HEK293 (cell line): ENCODE data around the gene DRAP1.

Source experiments
- CTCF ChIA-PET: fragments of 350-600 bp; formaldehyde crosslinking; extraction: SDS; loops from one replicate; lab custom pipeline; 2021; ENCODE audit warnings: antibody characterized with exemption; lab: Yijun Ruan, JAX
- POLR2A ChIA-PET: fragments of 300-600 bp; formaldehyde crosslinking; extraction: SDS; loops from one replicate; lab custom pipeline; 2020; ENCODE audit warnings: antibody characterized with exemption, inconsistent platforms; lab: Yijun Ruan, JAX
- H3K27ac ChIP-seq: fragments of 200-500 bp; sonication (Bioruptor generic); 2 replicates; pipeline ENCODE4 v1.5.1; 2014; ENCODE audit warnings: low read depth, low read length, control low read depth, inconsistent platforms; ENCODE audit errors: extremely low read depth
- H3K36me3 ChIP-seq, 2 experiments: fragments of 200-500 bp in 1 of 2; sonication (Bioruptor generic) in 1 of 2; 1 replicate in 1 of 2; 2 replicates in 1 of 2; pipeline ENCODE4 v1.5.1; 2014 to 2017; ENCODE audit warnings: inconsistent platforms in 2 of 2, low read length in 2 of 2; ENCODE audit not compliant: control insufficient read depth in 2 of 2, insufficient read depth in 1 of 2
- H3K4me1 ChIP-seq: fragments of 200-500 bp; sonication (Bioruptor generic); 2 replicates; pipeline ENCODE4 v1.5.1; 2014; ENCODE audit warnings: mild to moderate bottlenecking, low read length, inconsistent platforms; ENCODE audit not compliant: control insufficient read depth, insufficient read depth
- H3K4me3 ChIP-seq: 2 replicates; pipeline ENCODE4 v1.5.1; 2011; ENCODE audit warnings: low read depth, mild to moderate bottlenecking, control low read depth, low read length, moderate library complexity
- H3K9me3 ChIP-seq: fragments of 200-500 bp; sonication (Bioruptor generic); 2 replicates; pipeline ENCODE4 v1.5.1; 2014; ENCODE audit warnings: low read depth, low read length, inconsistent platforms; ENCODE audit not compliant: control insufficient read depth, insufficient read depth
- FEZF1 ChIP-seq: fragments of 450-650 bp; formaldehyde crosslinking; IDR thresholded peaks from 2 replicates; pipeline ENCODE4 v1.5.1; 2016; ENCODE audit warnings: missing biosample characterization, missing genetic modification characterization
- HOXD13 ChIP-seq: sonication (generic); formaldehyde crosslinking; IDR thresholded peaks from 2 replicates; pipeline ENCODE4 v1.8.0; 2022; ENCODE audit warnings: missing genetic modification reagents, borderline replicate concordance
- KLF1 ChIP-seq: fragments of 450-650 bp; formaldehyde crosslinking; IDR thresholded peaks from 2 replicates; pipeline ENCODE4 v1.5.1; 2016; ENCODE audit warnings: missing biosample characterization, missing genetic modification characterization
- MZF1 ChIP-seq: fragments of 450-650 bp; formaldehyde crosslinking; IDR thresholded peaks from 2 replicates; pipeline ENCODE4 v1.5.1; 2017; ENCODE audit warnings: missing biosample characterization, missing genetic modification characterization, borderline replicate concordance
- SCRT2 ChIP-seq: fragments of 450-650 bp; formaldehyde crosslinking; IDR thresholded peaks from 2 replicates; pipeline ENCODE4 v1.5.1; 2016; ENCODE audit warnings: missing biosample characterization, missing genetic modification characterization
- ZBTB17 ChIP-seq: fragments of 450-650 bp; formaldehyde crosslinking; IDR thresholded peaks from 2 replicates; pipeline ENCODE4 v1.5.1; 2016; ENCODE audit warnings: missing biosample characterization, missing genetic modification characterization
- ZBTB20 ChIP-seq: fragments of 450-650 bp; formaldehyde crosslinking; IDR thresholded peaks from 2 replicates; pipeline ENCODE4 v1.5.1; 2016; ENCODE audit warnings: missing biosample characterization, missing genetic modification characterization
- ZBTB8A ChIP-seq: fragments of 450-650 bp; formaldehyde crosslinking; IDR thresholded peaks from 2 replicates; pipeline ENCODE4 v1.5.1; 2016; ENCODE audit warnings: missing biosample characterization, missing genetic modification characterization
- ZNF16 ChIP-seq: fragments of 450-650 bp; formaldehyde crosslinking; IDR thresholded peaks from 2 replicates; pipeline ENCODE4 v1.5.1; 2016; ENCODE audit warnings: low read depth, missing biosample characterization, missing genetic modification characterization
- ZNF174 ChIP-seq: fragments of 450-650 bp; formaldehyde crosslinking; IDR thresholded peaks from 2 replicates; pipeline ENCODE4 v1.5.0; 2017; ENCODE audit warnings: missing biosample characterization, mild to moderate bottlenecking, missing genetic modification characterization
- ZNF214 ChIP-seq: fragments of 450-650 bp; formaldehyde crosslinking; IDR thresholded peaks from 2 replicates; pipeline ENCODE4 v1.5.1; 2017; ENCODE audit warnings: missing biosample characterization, mild to moderate bottlenecking, missing genetic modification characterization, borderline replicate concordance
- ZNF266 ChIP-seq: fragments of 450-650 bp; formaldehyde crosslinking; IDR thresholded peaks from 2 replicates; pipeline ENCODE4 v1.5.1; 2016; ENCODE audit warnings: missing biosample characterization, missing genetic modification characterization, low read depth
- ZNF416 ChIP-seq: fragments of 450-650 bp; formaldehyde crosslinking; IDR thresholded peaks from 2 replicates; pipeline ENCODE4 v1.5.1; 2016; ENCODE audit warnings: missing biosample characterization, missing genetic modification characterization
- ZNF423 ChIP-seq: fragments of 450-650 bp; formaldehyde crosslinking; IDR thresholded peaks from 2 replicates; pipeline ENCODE4 v1.5.1; 2016; ENCODE audit warnings: missing biosample characterization, missing genetic modification characterization
- ZNF530 ChIP-seq: fragments of 450-650 bp; formaldehyde crosslinking; IDR thresholded peaks from 2 replicates; pipeline ENCODE4 v1.5.1; 2016; ENCODE audit warnings: low read depth, missing biosample characterization, missing genetic modification characterization
- ZNF585B ChIP-seq: fragments of 450-650 bp; formaldehyde crosslinking; IDR thresholded peaks from 2 replicates; pipeline ENCODE4 v1.5.1; 2016; ENCODE audit warnings: missing biosample characterization, missing genetic modification characterization
- ZNF629 ChIP-seq: fragments of 450-650 bp; formaldehyde crosslinking; IDR thresholded peaks from 2 replicates; pipeline ENCODE4 v1.5.1; 2017; ENCODE audit warnings: missing biosample characterization, missing genetic modification characterization
- TF ChIP-seq, protein P1 (sequence below): fragments of 450-650 bp; formaldehyde crosslinking; IDR thresholded peaks from 2 replicates; pipeline ENCODE4 v1.5.1; 2017; ENCODE audit warnings: missing biosample characterization, missing genetic modification characterization
- TF ChIP-seq, protein P2 (sequence below): fragments of 450-650 bp; formaldehyde crosslinking; IDR thresholded peaks from 2 replicates; pipeline ENCODE4 v1.5.1; 2016; ENCODE audit warnings: missing biosample characterization, missing genetic modification characterization
- TF ChIP-seq, protein P3 (sequence below): fragments of 450-650 bp; formaldehyde crosslinking; IDR thresholded peaks from 2 replicates; pipeline ENCODE4 v1.5.1; 2016; ENCODE audit warnings: missing biosample characterization, missing genetic modification characterization

The DRAP1 gene

DNA sequence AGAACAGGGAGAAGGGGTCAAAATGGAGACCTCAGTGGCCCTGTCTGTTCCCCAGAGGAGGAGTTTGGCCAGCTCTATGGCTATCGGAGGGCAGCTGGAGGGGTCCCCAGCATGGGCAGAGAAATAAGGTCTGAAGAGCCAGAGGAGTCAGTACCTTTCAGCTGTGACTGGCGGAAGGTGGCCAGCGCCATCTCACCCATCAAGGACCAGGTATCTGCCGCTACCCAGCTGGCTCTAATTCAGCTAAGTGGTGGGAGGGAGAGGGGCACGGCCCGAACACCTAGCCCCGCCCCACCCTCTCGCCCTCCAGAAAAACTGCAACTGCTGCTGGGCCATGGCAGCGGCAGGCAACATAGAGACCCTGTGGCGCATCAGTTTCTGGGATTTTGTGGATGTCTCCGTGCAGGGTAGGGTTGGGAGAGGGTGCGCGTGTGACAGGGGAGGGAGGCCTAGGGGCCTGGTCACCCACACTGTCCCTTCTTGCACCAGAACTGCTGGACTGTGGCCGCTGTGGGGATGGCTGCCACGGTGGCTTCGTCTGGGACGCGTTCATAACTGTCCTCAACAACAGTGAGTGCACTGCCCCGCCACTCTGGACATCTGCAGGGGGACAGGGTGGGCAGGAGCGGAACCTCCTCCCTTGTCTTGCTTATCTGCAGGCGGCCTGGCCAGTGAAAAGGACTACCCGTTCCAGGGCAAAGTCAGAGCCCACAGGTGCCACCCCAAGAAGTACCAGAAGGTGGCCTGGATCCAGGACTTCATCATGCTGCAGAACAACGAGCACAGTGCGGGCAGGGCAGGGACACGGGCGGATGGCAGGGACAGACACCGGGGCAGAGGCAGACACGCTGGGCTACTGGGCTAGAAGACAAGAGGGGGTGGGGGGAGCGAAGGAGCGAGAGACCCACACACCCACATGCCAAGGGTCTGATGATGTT is 36.8 kb upstream of the DRAP1 start:
- Histone ChIP-seq H3K9me3 (no peaks in the 10 kb centered on the region), H3K36me3 (peaks cover 0 to 53% of the 10 kb centered on the region in 2 experiments; a peak in 2 of 3 replicates), H3K4me3 (no peak overlapping the region), H3K4me1 (no peaks in the 10 kb centered on the region), H3K27ac (no peak overlapping the region)
- TF ChIP-seq ZNF214 (no peak), ZNF16 (tag by site-specific recombination) (no peak), HOXD13 (CRISPR knock-in tag) (no peak), FEZF1 (tag by site-specific recombination) (no peak)
- TF ChIP-seq, protein P1, sequence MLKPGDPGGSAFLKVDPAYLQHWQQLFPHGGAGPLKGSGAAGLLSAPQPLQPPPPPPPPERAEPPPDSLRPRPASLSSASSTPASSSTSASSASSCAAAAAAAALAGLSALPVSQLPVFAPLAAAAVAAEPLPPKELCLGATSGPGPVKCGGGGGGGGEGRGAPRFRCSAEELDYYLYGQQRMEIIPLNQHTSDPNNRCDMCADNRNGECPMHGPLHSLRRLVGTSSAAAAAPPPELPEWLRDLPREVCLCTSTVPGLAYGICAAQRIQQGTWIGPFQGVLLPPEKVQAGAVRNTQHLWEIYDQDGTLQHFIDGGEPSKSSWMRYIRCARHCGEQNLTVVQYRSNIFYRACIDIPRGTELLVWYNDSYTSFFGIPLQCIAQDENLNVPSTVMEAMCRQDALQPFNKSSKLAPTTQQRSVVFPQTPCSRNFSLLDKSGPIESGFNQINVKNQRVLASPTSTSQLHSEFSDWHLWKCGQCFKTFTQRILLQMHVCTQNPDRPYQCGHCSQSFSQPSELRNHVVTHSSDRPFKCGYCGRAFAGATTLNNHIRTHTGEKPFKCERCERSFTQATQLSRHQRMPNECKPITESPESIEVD (tag by site-specific recombination) = no peak
- CTCF ChIA-PET = interaction anchor here (0.9 to 9.5 kb wide), 6 partner anchors 8 to 170 kb away, joined by 3 to 189 read pairs (median 18); partner anchors contain the start of genes FOSL1 and KAT5
- POLR2A ChIA-PET = interaction anchor here (1.1 to 2.1 kb wide), 3 partner anchors 8 to 24 kb away, joined by 3 to 6 read pairs (median 6); partner anchors contain the start of genes CCDC85B and CFL1

DNA sequence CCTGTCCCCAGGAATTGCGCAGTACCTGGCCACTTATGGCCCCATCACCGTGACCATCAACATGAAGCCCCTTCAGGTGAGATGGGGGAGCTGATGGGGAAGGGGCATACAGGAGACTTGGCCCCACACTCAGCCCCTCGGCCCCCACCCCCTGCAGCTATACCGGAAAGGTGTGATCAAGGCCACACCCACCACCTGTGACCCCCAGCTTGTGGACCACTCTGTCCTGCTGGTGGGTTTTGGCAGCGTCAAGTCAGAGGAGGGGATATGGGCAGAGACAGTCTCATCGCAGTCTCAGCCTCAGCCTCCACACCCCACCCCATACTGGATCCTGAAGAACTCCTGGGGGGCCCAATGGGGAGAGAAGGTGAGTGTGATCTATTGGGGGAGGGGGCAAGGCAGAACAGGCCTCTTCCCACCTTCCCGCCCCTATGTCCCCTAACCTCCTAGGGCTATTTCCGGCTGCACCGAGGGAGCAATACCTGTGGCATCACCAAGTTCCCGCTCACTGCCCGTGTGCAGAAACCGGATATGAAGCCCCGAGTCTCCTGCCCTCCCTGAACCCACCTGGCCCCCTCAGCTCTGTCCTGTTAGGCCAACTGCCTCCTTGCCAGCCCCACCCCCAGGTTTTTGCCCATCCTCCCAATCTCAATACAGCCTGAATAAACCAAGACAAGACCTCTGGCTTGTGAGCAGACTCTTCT is 36.0 kb upstream of the DRAP1 start:
- Histone ChIP-seq H3K27ac (no peak overlapping the region), H3K36me3 (peaks cover 0 to 53% of the 10 kb centered on the region in 2 experiments; a peak in 2 of 3 replicates), H3K4me3 (no peak overlapping the region), H3K9me3 (no peaks in the 10 kb centered on the region), H3K4me1 (no peaks in the 10 kb centered on the region)
- ChIA-PET CTCF (interaction anchor here (0.6 to 9.5 kb wide), 10 partner anchors 9 to 180 kb away, joined by 3 to 189 read pairs (median 20); partner anchors contain the start of genes CFL1, FOSL1 and MUS81), POLR2A (interaction anchor here (2.2 to 2.3 kb wide), 2 partner anchors 23 to 163 kb away, joined by 5 to 13 read pairs; partner anchors contain the start of genes MUS81 and RNASEH2C)
- no peak for TF ChIP-seq ZBTB20 (tag by site-specific recombination)
- no peak for TF ChIP-seq ZNF16 (tag by site-specific recombination)
- TF ChIP-seq, protein P2, sequence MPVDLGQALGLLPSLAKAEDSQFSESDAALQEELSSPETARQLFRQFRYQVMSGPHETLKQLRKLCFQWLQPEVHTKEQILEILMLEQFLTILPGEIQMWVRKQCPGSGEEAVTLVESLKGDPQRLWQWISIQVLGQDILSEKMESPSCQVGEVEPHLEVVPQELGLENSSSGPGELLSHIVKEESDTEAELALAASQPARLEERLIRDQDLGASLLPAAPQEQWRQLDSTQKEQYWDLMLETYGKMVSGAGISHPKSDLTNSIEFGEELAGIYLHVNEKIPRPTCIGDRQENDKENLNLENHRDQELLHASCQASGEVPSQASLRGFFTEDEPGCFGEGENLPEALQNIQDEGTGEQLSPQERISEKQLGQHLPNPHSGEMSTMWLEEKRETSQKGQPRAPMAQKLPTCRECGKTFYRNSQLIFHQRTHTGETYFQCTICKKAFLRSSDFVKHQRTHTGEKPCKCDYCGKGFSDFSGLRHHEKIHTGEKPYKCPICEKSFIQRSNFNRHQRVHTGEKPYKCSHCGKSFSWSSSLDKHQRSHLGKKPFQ = no peak
- TF ChIP-seq, protein P3, sequence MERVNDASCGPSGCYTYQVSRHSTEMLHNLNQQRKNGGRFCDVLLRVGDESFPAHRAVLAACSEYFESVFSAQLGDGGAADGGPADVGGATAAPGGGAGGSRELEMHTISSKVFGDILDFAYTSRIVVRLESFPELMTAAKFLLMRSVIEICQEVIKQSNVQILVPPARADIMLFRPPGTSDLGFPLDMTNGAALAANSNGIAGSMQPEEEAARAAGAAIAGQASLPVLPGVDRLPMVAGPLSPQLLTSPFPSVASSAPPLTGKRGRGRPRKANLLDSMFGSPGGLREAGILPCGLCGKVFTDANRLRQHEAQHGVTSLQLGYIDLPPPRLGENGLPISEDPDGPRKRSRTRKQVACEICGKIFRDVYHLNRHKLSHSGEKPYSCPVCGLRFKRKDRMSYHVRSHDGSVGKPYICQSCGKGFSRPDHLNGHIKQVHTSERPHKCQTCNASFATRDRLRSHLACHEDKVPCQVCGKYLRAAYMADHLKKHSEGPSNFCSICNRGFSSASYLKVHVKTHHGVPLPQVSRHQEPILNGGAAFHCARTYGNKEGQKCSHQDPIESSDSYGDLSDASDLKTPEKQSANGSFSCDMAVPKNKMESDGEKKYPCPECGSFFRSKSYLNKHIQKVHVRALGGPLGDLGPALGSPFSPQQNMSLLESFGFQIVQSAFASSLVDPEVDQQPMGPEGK (tag by site-specific recombination) = no peak
- TF ChIP-seq ZNF629 = no peak
- no peak for TF ChIP-seq MZF1 (tag by site-specific recombination)
- TF ChIP-seq ZNF266 (tag by site-specific recombination) = no peak
- TF ChIP-seq ZNF585B (tag by site-specific recombination) = no peak
- no peak for TF ChIP-seq ZNF416 (tag by site-specific recombination)
- no peak for TF ChIP-seq ZNF174 (tag by site-specific recombination)
- TF ChIP-seq ZBTB17 (tag by site-specific recombination) = no peak
- no peak for TF ChIP-seq KLF1 (tag by site-specific recombination)
- no peak for TF ChIP-seq ZBTB8A
- no peak for TF ChIP-seq ZNF423 (tag by site-specific recombination)
- no peak for TF ChIP-seq SCRT2
- no peak for TF ChIP-seq ZNF530 (tag by site-specific recombination)
